ENCODE results near the gene FLNB. TPM values are rescaled to one million over a fixed set of nuclear protein-coding genes. Genes with fewer than 3 reads are reported as not detected.

Gene FLNB
- total and polyA plus RNA-seq, 2 of the 8 experiments (the other 6 are each of a cell fraction or from before 2014, with no cell fraction given) = 72.3 to 118 TPM

DNA sequence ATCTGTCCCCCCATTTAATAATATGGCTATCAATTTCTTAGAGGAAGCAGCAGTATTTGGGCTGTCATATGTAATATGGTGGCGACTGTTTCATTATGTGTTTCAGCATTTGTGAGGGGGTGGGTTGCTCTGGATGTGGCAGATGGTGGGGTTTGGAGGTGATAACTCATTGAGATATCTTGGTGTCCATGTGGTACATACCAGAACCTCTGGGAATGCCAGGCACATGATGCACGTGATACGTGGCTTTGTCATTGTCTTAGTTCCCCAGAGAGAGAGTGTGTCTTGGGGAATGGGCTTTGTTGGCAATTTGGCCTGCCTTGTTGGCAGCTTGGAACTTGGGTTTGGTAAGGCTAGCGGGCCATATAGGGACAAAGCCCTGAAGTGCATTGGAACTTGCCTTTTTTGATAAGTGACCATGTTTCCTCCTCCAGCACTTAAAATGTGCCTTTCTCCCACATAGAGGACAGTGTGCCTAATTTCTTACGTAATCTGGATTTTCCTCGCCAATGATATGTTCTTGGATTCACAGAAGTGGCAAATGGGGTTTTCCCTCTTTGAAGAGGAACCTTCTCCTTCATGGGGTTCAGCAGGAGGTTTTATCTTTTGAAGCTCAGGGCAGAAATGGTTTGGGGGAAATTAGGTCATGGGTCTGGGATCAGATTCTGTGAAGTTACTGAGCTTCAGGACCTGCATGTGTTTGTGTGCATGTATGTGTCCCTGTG lies 123.0 kb downstream of the FLNB start:
- Histone ChIP-seq H3K36me3 (ENCODE audit: control insufficient read depth in 2 of 4, insufficient read depth in 4 of 4, low read length in 3 of 4) (peaks cover 7 to 55% (median 37%) of the 10 kb centered on the region in 4 experiments; a peak in 7 of 8 replicates), H3K27me3 (replicated peaks in 1 of 4; ENCODE audit: control insufficient read depth in 3 of 4, extremely low read depth in 1 of 4, insufficient read depth in 3 of 4, low read length in 3 of 4) (no peaks in the 10 kb centered on the region), H4K8ac (ENCODE audit: extremely low read depth, insufficient read depth, low read length) (no peak overlapping the region), H4K5ac (ENCODE audit: insufficient read length, low read depth, low read length) (no peak overlapping the region), H2BK20ac (ENCODE audit: low read length) (no peak overlapping the region), H3K9ac (replicated peaks in 1 of 4; ENCODE audit: extremely low read depth in 1 of 4, low read depth in 3 of 4, low read length in 3 of 4) (no peak overlapping the region), H3K23ac (ENCODE audit: insufficient read length) (no peak overlapping the region), H2BK5ac (ENCODE audit: low read depth, low read length) (no peak overlapping the region), H2BK12ac (ENCODE audit: low read depth, low read length) (no peak overlapping the region), H3K56ac (replicated peaks; ENCODE audit: insufficient read length, low read depth, low read length) (no peak overlapping the region), H3K79me1 (ENCODE audit: low read depth, low read length) (no peaks in the 10 kb centered on the region; the same call in 1 of the 2 replicates), H3K9me3 (ENCODE audit: insufficient read depth in 2 of 2, low read depth in 1 of 2, low read length in 1 of 2) (no peaks in the 10 kb centered on the region), H3K4me2 (ENCODE audit: insufficient read depth in 1 of 2, low read depth in 2 of 2, low read length in 2 of 2) (no peak overlapping the region), H4K20me1 (replicated peaks in 1 of 2; ENCODE audit: control insufficient read depth in 1 of 2, insufficient read depth in 2 of 2, low read length in 2 of 2) (peaks cover 0 to 4% of the 10 kb centered on the region in 2 experiments), H4K91ac (replicated peaks; ENCODE audit: insufficient read length, low read length) (no peak overlapping the region), H3K4me3 (ENCODE audit: extremely low read depth in 1 of 4, insufficient read depth in 2 of 4, low read depth in 3 of 4, low read length in 4 of 4) (no peak overlapping the region), H3K18ac (ENCODE audit: extremely low read depth, low read length) (no peak overlapping the region), H2AFZ (ENCODE audit: low read length) (no peak overlapping the region), H2AK5ac (ENCODE audit: low read depth, low read length) (no peak overlapping the region), H3K23me2 (ENCODE audit: low read depth, low read length) (peaks cover 2% of the 10 kb centered on the region; the same call in 1 of the 2 replicates), H2BK120ac (replicated peaks; ENCODE audit: low read depth, low read length) (no peak overlapping the region), H3K79me2 (ENCODE audit: control insufficient read depth in 1 of 2, insufficient read depth in 2 of 2, low read length in 2 of 2) (no peaks in the 10 kb centered on the region), H3K14ac (ENCODE audit: insufficient read length) (no peak overlapping the region), H3K4me1 (replicated peaks in 1 of 4; ENCODE audit: control insufficient read depth in 3 of 4, insufficient read depth in 4 of 4, low read length in 3 of 4) (no peaks in the 10 kb centered on the region), H3K27ac (ENCODE audit: low read depth, low read length) (no peak overlapping the region), H2BK15ac (ENCODE audit: low read length) (no peak overlapping the region), H3K4ac (replicated peaks; ENCODE audit: insufficient read length, low read depth, low read length) (no peak overlapping the region)
- FAIRE-seq (no peak), DNase-seq (ENCODE audit: low read depth in 1 of 2, low spot score in 2 of 2) (no peak)
- POLR2A ChIA-PET (ENCODE audit: partially characterized antibody) = no interaction called here
- WGBS, 2 experiments (ENCODE audit: extremely low coverage in 1 of 2, insufficient coverage in 1 of 2, insufficient read length in 1 of 2, insufficient replicate concordance in 2 of 2, low coverage in 1 of 2, low lambda C conversion rate in 2 of 2, missing lambda C conversion rate in 1 of 2) = 93% methylated on average over 6 of the region's 6 CpGs; no CpG with 5 or more reads in 1 of the 2 experiments
- CTCF ChIA-PET (ENCODE audit: partially characterized antibody) = interaction anchor here (0.5 to 2.6 kb wide), 5 partner anchors 35 to 960 kb away, joined by 3 to 15 read pairs (median 4); no protein-coding TSS in a partner anchor
- TF ChIP-seq, protein P1, sequence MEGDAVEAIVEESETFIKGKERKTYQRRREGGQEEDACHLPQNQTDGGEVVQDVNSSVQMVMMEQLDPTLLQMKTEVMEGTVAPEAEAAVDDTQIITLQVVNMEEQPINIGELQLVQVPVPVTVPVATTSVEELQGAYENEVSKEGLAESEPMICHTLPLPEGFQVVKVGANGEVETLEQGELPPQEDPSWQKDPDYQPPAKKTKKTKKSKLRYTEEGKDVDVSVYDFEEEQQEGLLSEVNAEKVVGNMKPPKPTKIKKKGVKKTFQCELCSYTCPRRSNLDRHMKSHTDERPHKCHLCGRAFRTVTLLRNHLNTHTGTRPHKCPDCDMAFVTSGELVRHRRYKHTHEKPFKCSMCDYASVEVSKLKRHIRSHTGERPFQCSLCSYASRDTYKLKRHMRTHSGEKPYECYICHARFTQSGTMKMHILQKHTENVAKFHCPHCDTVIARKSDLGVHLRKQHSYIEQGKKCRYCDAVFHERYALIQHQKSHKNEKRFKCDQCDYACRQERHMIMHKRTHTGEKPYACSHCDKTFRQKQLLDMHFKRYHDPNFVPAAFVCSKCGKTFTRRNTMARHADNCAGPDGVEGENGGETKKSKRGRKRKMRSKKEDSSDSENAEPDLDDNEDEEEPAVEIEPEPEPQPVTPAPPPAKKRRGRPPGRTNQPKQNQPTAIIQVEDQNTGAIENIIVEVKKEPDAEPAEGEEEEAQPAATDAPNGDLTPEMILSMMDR (IDR thresholded peaks at IDR 0.05; ENCODE audit: control extremely low read depth in 1 of 3, insufficient read depth in 1 of 3, low read depth in 1 of 3, low read length in 3 of 3) = no peak
- TF ChIP-seq, protein P2, sequence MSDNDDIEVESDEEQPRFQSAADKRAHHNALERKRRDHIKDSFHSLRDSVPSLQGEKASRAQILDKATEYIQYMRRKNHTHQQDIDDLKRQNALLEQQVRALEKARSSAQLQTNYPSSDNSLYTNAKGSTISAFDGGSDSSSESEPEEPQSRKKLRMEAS (IDR thresholded peaks at IDR 0.05) = no peak
- TF ChIP-seq FOSL1 (IDR thresholded peaks at IDR 0.05; ENCODE audit: insufficient read depth, low read depth, low read length) (no peak), NANOG (IDR thresholded peaks at IDR 0.05; ENCODE audit: insufficient read depth, low read depth, low read length, poor library complexity, severe bottlenecking) (no peak), EGR1 (IDR thresholded peaks at IDR 0.05; ENCODE audit: borderline replicate concordance, low read depth, low read length) (no peak), CBX5 (IDR thresholded peaks at IDR 0.05; ENCODE audit: low read depth, low read length) (no peak), ASH2L (IDR thresholded peaks at IDR 0.05; ENCODE audit: low read length) (no peak), KDM4A (IDR thresholded peaks at IDR 0.05; ENCODE audit: low read depth, low read length, severe bottlenecking) (no peak), TAF7 (optimal IDR thresholded peaks at IDR 0.05; ENCODE audit: borderline replicate concordance, low read depth, low read length) (no peak)
